DOHH2 (cell line): ENCODE measurements around the gene SYTL2.
"Not testable (repeated sequence)": the region's sequence is repeated elsewhere in the genome, so short reads cannot be mapped to it uniquely, and the experiment has no call there.

Source experiments
- H3F3A ChIP-seq: fragments of 200-600 bp; sonication (generic), shearing (Covaris generic); 2 replicates; pipeline ENCODE4 v1.6.0; 2016; ENCODE audit warnings: antibody characterized with exemption, mild to moderate bottlenecking; ENCODE audit not compliant: control insufficient read depth, insufficient read depth
- H3K27ac ChIP-seq: fragments of 200-600 bp; sonication (generic); 2 replicates; pipeline ENCODE4 v1.5.1; 2014; ENCODE audit warnings: low read depth, mild to moderate bottlenecking, low read length, moderate library complexity
- H3K27me3 ChIP-seq: fragments of 200-600 bp; sonication (generic); 2 replicates; pipeline ENCODE4 v1.6.1; 2014; ENCODE audit warnings: mild to moderate bottlenecking, low read length, mixed read lengths; ENCODE audit not compliant: control insufficient read depth
- H3K36me3 ChIP-seq: fragments of 200-600 bp; sonication (generic); 2 replicates; pipeline ENCODE4 v1.6.1; 2014; ENCODE audit warnings: mild to moderate bottlenecking, low read length, moderate library complexity, mixed read lengths; ENCODE audit not compliant: control insufficient read depth
- H3K4me1 ChIP-seq: fragments of 200-600 bp; sonication (generic); 2 replicates; pipeline ENCODE4 v1.6.1; 2014; ENCODE audit warnings: mild to moderate bottlenecking, low read length, mixed read lengths; ENCODE audit not compliant: control insufficient read depth
- H3K4me2 ChIP-seq: fragments of 200-600 bp; sonication (generic); 2 replicates; pipeline ENCODE4 v1.6.0; 2014; ENCODE audit warnings: mild to moderate bottlenecking, low read length, moderate library complexity
- H3K4me3 ChIP-seq: fragments of 200-600 bp; sonication (generic); 2 replicates; pipeline ENCODE4 v1.5.1; 2014; ENCODE audit warnings: mild to moderate bottlenecking, low read length, mixed read lengths
- H3K79me2 ChIP-seq: fragments of 200-600 bp; sonication (generic); 2 replicates; pipeline ENCODE4 v1.6.1; 2014; ENCODE audit warnings: mild to moderate bottlenecking, low read length, mixed read lengths; ENCODE audit not compliant: control insufficient read depth
- H3K9me2 ChIP-seq: fragments of 200-600 bp; sonication (generic); replicated peaks from 2 replicates; pipeline ENCODE4 v1.6.1; 2014; ENCODE audit warnings: mild to moderate bottlenecking, low read length, mixed read lengths; ENCODE audit not compliant: control insufficient read depth
- H3K9me3 ChIP-seq: fragments of 200-600 bp; sonication (generic); 2 replicates; pipeline ENCODE4 v1.6.1; 2014; ENCODE audit warnings: antibody characterized with exemption, low read length, mixed read lengths; ENCODE audit not compliant: control insufficient read depth, insufficient read depth
- H4K20me1 ChIP-seq: fragments of 200-600 bp; sonication (generic); 2 replicates; pipeline ENCODE4 v1.6.0; 2014; ENCODE audit warnings: low read depth, mild to moderate bottlenecking, antibody characterized with exemption, low read length, moderate library complexity; ENCODE audit not compliant: control insufficient read depth, insufficient read depth
- EZH2phosphoT487 ChIP-seq: fragments of 200-600 bp; sonication (generic); IDR thresholded peaks from 2 replicates; pipeline ENCODE4 v1.6.1; 2017; ENCODE audit warnings: borderline replicate concordance, mild to moderate bottlenecking, antibody characterized with exemption, low read length, moderate library complexity, mixed read lengths
- TF ChIP-seq, protein P1 (sequence below): fragments of 200-600 bp; sonication (generic); IDR thresholded peaks from one replicate; pipeline ENCODE4 v1.5.1; 2014; ENCODE audit warnings: antibody characterized with exemption, mild to moderate bottlenecking, low read depth, low read length; ENCODE audit not compliant: poor library complexity, severe bottlenecking

Gene SYTL2

GRCh38 chr11:85672105-85672902 is 138.6 kb downstream of the SYTL2 start:
- H3K4me1 ChIP-seq, result peaks cover 6% of the 10 kb centered on the region; the same call in 1 of the 2 replicates
- H4K20me1 ChIP-seq, result no peaks in the 10 kb centered on the region
- H3K36me3 ChIP-seq, result no peaks in the 10 kb centered on the region
- no peak overlapping the region for H3K4me2 ChIP-seq
- H3F3A ChIP-seq, result no peaks in the 10 kb centered on the region
- no peaks in the 10 kb centered on the region for H3K9me3 ChIP-seq
- no peaks in the 10 kb centered on the region for H3K27me3 ChIP-seq
- H3K9me2 ChIP-seq, result no peaks in the 10 kb centered on the region
- no peak overlapping the region for H3K27ac ChIP-seq
- TF ChIP-seq, protein P1, sequence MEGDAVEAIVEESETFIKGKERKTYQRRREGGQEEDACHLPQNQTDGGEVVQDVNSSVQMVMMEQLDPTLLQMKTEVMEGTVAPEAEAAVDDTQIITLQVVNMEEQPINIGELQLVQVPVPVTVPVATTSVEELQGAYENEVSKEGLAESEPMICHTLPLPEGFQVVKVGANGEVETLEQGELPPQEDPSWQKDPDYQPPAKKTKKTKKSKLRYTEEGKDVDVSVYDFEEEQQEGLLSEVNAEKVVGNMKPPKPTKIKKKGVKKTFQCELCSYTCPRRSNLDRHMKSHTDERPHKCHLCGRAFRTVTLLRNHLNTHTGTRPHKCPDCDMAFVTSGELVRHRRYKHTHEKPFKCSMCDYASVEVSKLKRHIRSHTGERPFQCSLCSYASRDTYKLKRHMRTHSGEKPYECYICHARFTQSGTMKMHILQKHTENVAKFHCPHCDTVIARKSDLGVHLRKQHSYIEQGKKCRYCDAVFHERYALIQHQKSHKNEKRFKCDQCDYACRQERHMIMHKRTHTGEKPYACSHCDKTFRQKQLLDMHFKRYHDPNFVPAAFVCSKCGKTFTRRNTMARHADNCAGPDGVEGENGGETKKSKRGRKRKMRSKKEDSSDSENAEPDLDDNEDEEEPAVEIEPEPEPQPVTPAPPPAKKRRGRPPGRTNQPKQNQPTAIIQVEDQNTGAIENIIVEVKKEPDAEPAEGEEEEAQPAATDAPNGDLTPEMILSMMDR, result no peak
- no peak for TF ChIP-seq EZH2phosphoT487
- H3K79me2 ChIP-seq, result no peaks in the 10 kb centered on the region
- no peak overlapping the region for H3K4me3 ChIP-seq

DNA sequence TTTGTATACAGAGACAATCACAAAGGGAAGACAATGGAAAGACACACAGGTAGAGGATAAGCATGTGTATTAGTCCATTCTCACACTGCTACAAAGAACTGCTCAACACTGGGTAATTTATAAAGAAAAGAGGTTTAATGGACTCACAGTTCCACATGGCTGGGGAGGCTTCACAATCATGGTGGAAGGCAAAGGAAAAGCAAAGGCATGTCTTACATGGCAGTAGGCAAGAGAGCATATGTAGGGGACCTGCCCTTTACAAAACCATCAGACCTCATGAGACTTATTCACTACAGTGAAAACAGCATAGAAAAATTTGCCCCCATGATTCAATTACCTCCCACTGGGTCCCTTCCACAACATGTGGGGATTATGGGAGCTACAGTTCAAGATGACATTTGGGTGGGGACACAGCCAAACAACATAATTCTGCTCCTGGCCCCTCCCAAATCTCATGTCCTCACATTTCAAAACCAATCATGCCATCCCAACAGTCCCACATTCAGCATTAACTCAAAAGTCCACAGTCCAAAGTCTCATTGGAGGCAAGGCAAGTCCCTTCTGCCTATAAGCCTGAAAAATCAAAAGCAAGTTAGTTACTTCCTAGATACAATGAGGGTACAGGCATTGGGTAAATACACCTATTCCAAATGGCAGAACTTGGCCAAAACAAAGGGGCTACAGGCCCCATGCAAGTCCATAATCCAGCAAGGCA is 139.8 kb downstream of the SYTL2 start:
- H3K4me1 ChIP-seq, H4K20me1 ChIP-seq, H3K27me3 ChIP-seq, H3K9me2 ChIP-seq, H3K27ac ChIP-seq, H3F3A ChIP-seq, H3K79me2 ChIP-seq, H3K4me3 ChIP-seq, H3K36me3 ChIP-seq, H3K4me2 ChIP-seq, H3K9me3 ChIP-seq: not testable (repeated sequence)

DNA sequence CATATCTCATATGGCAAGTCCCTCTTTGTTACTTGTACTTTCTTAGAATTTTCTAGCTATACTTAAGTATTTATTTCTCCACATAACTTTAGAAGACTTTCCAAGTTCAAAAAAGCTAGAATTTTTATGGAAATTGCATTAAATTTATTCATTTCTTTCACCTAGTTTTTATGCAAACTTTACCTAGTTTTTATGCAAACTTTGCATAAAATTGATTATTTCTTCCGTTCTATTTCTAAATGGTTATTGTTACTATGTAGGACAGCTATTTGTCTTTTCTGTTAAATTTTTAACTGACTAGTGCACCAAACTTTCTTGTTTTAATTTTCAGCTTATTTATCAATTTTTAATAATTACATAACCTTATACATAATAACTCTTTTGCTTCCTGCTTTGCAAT is 142.8 kb downstream of the SYTL2 start:
- peaks cover 22% of the 10 kb centered on the region for H3K79me2 ChIP-seq
- no peak overlapping the region for H3K4me3 ChIP-seq
- peaks cover 16% of the 10 kb centered on the region for H3K36me3 ChIP-seq
- H3K4me2 ChIP-seq, result no peak overlapping the region
- H3K27ac ChIP-seq, result no peak overlapping the region
- H3K4me1 ChIP-seq, result peaks cover 12% of the 10 kb centered on the region
- no peaks in the 10 kb centered on the region for H3F3A ChIP-seq
- no peak for TF ChIP-seq EZH2phosphoT487
- TF ChIP-seq, protein P1, result no peak
- H4K20me1 ChIP-seq, result peaks cover 4% of the 10 kb centered on the region
- H3K27me3 ChIP-seq, result no peaks in the 10 kb centered on the region
- no peaks in the 10 kb centered on the region for H3K9me3 ChIP-seq
- H3K9me2 ChIP-seq, result no peaks in the 10 kb centered on the region

DNA sequence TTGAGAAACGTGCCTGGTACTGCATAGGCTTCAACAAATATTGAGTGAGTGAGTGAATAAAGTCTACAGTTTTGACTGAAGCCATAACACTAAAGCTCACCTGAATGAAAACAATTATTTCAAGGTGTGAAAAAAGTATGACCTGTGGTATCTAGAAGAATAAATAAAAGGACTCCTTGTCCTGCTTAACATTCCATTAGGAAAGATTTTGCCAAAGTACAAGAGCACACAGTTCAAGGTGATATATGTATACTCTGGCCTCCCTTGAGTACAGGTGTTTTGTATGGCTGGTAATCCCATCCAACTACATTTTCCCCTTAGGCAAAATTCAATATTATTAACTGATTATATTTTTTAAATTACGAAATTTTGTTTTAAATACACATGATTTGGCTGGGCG is 144.3 kb downstream of the SYTL2 start:
- H3K9me3 ChIP-seq, result no peaks in the 10 kb centered on the region
- TF ChIP-seq EZH2phosphoT487, result no peak
- TF ChIP-seq, protein P1, result no peak
- no peaks in the 10 kb centered on the region for H3K9me2 ChIP-seq
- H3K79me2 ChIP-seq, result peaks cover 36% of the 10 kb centered on the region
- H3K4me3 ChIP-seq, result no peak overlapping the region
- no peak overlapping the region for H3K4me2 ChIP-seq
- H4K20me1 ChIP-seq, result peaks cover 16% of the 10 kb centered on the region
- H3F3A ChIP-seq, result no peaks in the 10 kb centered on the region
- H3K27me3 ChIP-seq, result no peaks in the 10 kb centered on the region
- H3K4me1 ChIP-seq, result peaks cover 12% of the 10 kb centered on the region
- H3K27ac ChIP-seq, result no peak overlapping the region
- H3K36me3 ChIP-seq, result peaks cover 31% of the 10 kb centered on the region
